HG02852 (cell line): ENCODE results near the gene AK1.

Source experiments
- ATAC-seq: cut with Tn5 transposase; IDR thresholded peaks from one replicate; pipeline ENCODE4 v1.9.1; 2021; ENCODE audit warnings: mild to moderate bottlenecking, moderate library complexity; ENCODE audit not compliant: unreplicated experiment

Gene AK1

DNA sequence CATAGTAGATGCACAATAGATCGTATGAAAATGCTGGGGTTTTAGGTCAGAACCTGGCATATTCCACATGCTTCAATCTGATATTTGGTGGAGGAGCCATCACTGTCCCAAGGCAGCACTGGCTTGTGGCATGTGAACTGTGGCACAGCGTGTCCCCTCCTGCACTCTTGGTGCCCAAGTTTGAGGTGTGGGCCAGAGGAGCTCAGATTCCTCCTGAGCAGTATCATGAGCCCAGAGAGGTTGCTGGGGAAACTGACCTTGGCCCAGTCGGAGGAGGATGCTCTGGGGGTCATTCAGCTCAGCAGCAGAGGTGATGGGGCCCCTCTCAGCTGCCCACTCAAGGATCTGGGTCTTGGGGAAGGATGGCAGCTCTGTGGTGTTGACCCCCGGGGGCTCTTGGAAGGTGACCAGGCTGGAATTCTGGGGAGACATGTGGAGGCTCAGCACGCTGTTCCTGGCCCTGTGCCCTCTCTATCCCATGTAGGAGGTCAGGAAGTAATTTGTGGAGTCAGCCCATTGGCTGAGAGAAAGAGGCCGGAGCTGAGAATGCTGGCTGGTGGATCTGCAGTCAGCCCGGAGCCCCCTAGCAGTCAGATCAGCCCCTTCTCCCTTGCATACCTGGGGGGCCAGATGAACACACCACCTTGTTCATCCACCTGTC lies 51.1 kb downstream of the AK1 start:
- ATAC-seq = no peak

DNA sequence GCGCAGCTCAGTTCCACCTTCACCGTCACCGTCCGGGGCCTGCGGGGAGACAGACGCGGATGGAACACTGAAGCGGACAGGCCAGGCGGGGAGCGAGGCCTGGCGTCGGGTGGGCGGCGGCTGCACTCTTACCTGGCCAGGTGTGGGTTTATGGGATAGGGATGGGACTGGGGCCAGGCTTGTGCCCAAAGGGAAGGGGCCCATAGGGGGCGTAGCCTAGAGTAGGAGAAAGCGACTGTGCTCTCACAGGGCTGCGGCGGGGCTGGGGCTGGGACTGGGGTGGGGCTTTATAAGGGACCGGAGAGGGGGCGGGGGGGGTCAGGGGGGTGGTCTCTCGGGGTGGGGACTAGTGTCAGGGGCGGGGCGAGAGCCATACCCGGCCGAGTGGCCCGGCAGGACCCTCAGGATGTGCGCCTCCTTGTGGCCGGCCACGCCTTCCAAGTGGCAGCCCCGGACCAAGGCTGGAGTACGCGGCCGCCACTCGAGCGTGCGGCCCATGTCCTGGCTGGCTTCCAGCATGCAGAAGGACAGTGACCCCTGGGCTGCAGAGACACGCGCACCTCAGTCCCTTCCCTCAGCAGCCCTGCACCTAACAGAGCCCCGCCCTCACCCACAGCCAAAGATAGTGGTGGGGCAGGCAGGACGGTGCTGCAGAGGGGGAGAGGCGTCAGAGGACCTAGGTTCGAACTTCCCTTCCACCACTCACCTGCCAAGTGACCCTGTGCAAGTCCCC lies 52.0 kb downstream of the AK1 start:
- ATAC-seq = no peak

DNA sequence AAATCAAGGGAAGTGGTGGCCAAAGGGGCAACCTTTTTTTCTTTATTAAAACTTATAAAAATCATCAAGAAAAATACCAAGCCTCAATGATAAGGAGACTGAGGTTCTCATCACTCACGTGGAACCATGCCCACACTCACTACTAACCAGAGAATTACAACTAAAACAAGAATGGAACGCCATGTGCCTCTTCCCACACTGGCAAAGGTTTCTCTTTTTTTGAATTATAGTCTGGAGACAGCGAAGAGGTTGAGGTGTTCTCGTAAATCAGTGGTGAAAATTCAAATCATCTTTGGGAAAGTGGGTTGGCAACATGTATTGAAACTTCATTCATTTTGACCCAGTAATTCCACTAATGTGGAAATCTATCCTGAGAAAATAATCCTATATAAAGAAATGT lies 55.4 kb downstream of the AK1 start:
- no peak for ATAC-seq

DNA sequence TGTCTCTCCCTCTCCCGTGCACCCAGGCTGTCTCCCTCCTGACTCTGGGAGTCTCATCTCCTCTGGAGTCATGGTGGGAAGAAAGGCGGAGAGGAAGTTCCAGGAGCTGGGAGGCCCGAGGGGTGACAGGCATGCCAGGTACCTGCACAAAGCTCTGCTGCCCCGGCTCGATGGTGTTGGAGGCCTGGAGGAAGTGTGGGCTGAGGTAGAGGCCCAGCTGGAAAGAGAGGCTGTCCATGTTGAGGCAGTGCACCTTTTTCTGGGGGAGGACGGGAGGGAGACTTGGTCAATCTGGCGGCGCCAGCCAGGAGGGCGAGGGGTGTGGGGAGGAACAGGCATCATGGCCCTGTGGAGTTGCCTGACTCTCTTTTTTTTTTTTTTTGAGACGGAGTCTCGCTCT lies 58.9 kb downstream of the AK1 start:
- ATAC-seq = no peak

DNA sequence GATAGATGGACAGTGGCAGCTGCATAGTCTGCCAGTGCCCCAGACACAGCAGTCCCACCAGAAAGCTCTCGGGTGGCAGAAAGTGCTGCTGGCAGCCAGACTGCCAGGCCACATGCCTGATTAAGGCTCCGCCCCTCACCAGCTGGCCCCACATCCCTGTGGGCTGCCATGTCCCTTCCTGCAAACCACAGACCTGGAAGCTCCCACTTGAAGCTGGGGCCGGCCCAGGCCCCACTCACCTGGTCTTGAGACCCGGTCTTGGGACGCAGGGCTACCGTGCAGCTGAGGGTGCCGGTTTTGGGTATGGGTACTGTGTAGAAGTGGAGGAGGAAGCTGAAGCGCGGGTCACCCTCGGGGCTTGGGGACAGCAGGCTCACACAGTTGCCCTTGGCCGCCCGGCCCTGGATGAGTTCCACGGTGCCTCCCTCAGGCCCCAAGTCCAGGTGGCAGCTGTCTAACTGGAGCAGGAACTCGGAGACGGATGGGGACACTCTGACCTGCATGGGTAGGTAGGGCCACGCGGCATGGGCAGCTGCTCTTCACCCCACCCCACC lies 59.5 kb downstream of the AK1 start:
- no peak for ATAC-seq

DNA sequence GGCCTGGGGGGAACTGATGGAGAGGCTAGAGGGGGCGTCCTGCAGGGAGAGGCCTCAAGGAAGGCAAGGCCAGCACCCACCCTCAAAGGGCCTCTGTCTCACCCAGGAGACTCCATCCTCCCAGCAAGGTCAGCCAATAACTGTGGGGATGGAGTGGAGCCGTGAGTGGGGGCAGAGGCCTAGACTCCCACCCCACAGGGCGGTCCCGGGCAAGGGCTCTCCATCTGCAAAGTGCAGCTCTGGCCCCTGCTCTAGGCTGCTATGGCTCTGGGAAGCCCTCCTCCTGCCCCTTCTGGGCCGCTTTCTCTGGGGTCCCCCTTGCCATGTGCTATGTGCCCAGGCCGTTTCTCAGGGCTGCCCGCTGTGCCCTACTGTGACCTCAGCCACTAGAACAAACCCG lies 60.7 kb downstream of the AK1 start:
- no peak for ATAC-seq
